Spleen (tissue), 7 donors: Measurements from ENCODE around the gene IRX1.

ENCODE experiments used
- CTCF ChIP-seq, 11 experiments: fragments of 200-600 bp in 7 of 11; fragments of 450-650 bp in 4 of 11; sonication (generic) in 4 of 11; IDR thresholded peaks in 8 of 11; conservative IDR thresholded peaks in 3 of 11; 1 replicate in 7 of 11; 2 replicates in 4 of 11; pipeline versions ENCODE4 v1.4.0 to v1.8.0; 2016 to 2021; ENCODE audit warnings: antibody characterized with exemption in 11 of 11, inconsistent platforms in 4 of 11, mild to moderate bottlenecking in 1 of 11
- POLR2A ChIP-seq, 3 donors: fragments of 450-650 bp; IDR thresholded peaks; one replicate each; pipeline ENCODE4 v1.5.1; 2017; ENCODE audit warnings: antibody characterized with exemption in 3 of 3, mild to moderate bottlenecking in 1 of 3
- POLR2AphosphoS5 ChIP-seq, 3 donors: sonication (generic); formaldehyde crosslinking; IDR thresholded peaks; one replicate each; pipeline ENCODE4 v1.5.1; 2017; ENCODE audit warnings: antibody characterized with exemption in 3 of 3
- donor health status: DM: no; HTN: no; CAD: no; lungs with moderate emphysema.
- donor health status: DM: no; HTN: no; CAD: no.
- donor health status: DM: no; HTN: no; CAD: no.

- TF ChIP-seq CTCF (IDR thresholded peaks at IDR 0.05 in 8 of 11, conservative IDR thresholded peaks at IDR 0.05 in 3 of 11), result no peak
- TF ChIP-seq POLR2AphosphoS5 (IDR thresholded peaks at IDR 0.05), result no peak
- TF ChIP-seq POLR2A (IDR thresholded peaks at IDR 0.05), result no peak
These were observed 2.6 kb downstream of the IRX1 start for GRCh38 chr5:3598207-3598606.
